ENCODE measurements around the gene ARHGEF26.

DNA sequence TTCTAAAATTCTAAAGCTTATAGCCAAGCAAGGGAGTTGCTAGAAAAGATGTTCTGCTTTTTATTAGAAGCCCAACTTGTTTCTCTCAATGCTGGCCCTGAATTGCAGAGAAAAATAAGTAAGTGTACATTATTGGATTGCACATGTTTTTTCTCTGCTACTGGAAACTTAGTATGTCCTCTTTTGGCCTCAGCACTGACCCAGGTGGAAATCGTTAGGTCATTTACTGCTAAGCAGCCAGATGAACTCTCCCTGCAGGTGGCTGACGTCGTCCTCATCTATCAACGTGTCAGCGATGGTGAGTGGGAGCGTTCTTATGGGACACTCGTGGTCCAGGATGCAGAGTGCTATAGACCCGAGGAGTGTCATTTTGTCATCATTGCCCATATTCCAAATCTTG is 133.3 kb downstream of the ARHGEF26 start:
- TF ChIP-seq, protein P1, sequence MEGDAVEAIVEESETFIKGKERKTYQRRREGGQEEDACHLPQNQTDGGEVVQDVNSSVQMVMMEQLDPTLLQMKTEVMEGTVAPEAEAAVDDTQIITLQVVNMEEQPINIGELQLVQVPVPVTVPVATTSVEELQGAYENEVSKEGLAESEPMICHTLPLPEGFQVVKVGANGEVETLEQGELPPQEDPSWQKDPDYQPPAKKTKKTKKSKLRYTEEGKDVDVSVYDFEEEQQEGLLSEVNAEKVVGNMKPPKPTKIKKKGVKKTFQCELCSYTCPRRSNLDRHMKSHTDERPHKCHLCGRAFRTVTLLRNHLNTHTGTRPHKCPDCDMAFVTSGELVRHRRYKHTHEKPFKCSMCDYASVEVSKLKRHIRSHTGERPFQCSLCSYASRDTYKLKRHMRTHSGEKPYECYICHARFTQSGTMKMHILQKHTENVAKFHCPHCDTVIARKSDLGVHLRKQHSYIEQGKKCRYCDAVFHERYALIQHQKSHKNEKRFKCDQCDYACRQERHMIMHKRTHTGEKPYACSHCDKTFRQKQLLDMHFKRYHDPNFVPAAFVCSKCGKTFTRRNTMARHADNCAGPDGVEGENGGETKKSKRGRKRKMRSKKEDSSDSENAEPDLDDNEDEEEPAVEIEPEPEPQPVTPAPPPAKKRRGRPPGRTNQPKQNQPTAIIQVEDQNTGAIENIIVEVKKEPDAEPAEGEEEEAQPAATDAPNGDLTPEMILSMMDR (IDR thresholded peaks at IDR 0.05): no peak
- no peak for TF ChIP-seq POLR2AphosphoS5 (IDR thresholded peaks at IDR 0.05)
- no peak for TF ChIP-seq EP300 (IDR thresholded peaks at IDR 0.05)
- no peak for TF ChIP-seq POLR2A (IDR thresholded peaks at IDR 0.05)

All from sigmoid colon (tissue), 4 donors.